HG02571 (cell line): ENCODE measurements around the gene SYN1.
A peak's percentile ranks its signal among the peaks of the same experiment; 100 is the strongest.
"Not testable (repeated sequence)": the region's sequence is repeated elsewhere in the genome, so short reads cannot be mapped to it uniquely, and the experiment has no call there.

Experiments
- ATAC-seq: cut with Tn5 transposase; IDR thresholded peaks from one replicate; pipeline ENCODE4 v1.9.1; 2021; ENCODE audit warnings: mild to moderate bottlenecking, moderate library complexity; ENCODE audit not compliant: unreplicated experiment

SYN1 gene

DNA sequence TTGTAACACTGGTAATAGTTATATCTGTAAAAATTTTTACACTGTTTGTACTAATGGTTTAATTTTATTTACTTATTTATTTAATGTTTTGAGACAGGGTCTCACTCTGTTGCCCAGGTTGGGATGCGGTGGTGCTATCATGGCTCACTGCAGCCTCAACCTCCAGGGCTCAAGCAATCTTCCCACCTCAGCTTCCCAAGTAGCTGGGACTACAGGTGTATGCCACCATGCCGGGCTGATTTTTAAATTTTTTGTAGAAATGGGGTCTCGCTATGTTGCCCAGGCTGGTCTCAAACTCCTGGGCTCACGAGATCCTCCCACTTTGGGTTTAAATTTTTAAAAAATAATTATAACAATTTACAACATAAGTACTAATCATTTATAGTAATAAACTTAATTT is 16.5 kb downstream of the SYN1 start:
- not testable (repeated sequence) for ATAC-seq

DNA sequence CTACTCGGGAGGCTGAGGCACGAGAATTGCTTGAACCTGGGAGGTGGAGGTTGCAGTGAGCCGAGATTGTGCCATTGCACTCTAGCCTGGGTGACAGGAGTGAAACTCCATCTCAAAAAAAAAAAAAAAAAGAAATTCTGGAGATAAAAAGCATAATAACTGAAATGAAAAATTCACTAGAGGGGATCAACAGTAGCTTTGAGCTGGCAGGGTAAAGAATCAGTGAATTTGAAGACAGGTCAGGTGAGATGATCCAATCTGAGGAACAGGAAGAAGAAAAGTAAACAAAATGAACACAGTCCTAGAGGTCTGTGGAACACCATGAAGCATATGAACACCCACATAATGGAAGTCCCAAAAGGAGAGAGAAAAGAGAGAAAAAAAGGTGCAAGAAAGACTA is 22.4 kb downstream of the SYN1 start:
- no peak for ATAC-seq

DNA sequence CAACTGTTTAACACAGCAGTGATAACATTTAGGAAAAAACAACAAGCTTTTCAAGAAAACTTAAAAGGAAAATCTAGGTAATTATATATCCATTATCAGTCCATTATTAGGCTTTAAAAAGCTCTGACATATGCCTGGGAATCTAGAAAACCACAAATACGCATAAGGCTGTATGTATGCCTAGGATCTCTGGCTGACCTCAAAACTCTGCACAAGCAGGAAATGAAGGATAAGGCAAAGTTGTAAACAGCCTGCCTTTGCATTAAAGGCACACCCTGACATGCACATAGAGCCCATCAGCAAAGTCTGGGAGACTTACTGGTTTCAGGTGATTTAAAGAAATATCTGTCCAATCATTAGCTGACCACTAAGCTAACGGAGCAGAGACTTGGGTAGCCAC is 23.4 kb downstream of the SYN1 start:
- no peak for ATAC-seq

DNA sequence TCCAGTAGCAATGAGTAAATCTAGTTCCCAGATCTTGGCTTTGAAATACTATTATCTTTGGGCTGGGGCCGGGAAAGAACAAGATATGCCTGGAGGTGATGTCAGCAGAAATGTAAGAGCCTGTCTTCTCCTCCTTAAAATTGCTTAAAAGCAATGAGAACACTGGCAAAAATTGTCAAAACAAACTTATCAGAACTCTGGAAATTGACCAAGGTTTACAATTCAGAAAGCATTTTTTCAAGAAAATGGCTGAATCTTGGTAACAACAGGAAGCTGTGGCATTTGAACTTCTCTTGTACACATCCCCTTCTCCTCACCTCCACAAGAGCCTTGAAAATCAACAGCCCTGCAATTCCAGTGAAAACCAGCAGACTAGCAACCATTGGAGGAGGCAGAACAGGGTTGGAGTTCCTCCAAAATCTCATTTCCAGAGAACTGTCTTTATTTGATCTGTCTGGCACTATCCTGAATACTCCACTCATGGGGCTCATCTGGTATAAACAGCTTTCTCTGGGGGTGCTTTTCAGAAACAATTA is 23.9 kb downstream of the SYN1 start:
- no peak for ATAC-seq

DNA sequence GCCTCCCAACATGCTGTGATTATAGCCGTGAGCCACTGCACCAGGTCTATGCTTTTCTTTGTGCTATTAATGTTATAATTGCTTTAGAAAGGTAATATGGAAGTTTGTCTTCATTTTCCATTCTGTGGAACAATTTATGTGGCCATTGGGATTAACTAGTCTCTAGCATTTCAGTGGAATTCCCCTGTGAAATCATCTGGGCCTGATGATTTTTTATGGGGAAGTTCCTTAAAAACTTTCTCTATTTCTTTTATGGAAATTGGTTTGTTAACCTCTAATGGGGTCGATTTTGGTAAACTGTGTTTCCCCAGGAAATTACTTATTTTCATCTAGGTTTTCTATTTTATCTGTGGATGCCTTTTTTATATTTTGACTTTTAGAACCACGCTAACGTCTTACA is 26.1 kb downstream of the SYN1 start:
- ATAC-seq: no peak

DNA sequence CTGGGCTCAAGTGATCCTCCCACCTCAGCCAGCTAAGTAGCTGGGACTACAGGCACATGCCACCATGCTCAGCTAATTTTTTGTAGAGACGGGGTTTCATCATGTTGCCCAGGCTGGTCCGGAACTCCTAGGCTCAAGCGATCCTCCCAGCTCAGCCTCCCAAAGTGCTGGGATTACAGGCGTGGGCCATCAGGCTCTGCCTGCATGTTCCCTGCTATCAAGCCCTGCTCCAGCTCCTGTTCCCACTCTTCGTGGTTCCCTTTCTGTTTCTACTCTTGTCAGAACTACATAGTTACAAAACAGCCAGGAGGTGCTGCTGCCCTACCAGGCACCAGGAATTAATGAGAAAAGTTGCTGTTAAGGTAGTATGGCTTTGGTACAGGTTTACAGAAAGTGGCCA is 28.7 kb downstream of the SYN1 start:
- ATAC-seq: no peak

DNA sequence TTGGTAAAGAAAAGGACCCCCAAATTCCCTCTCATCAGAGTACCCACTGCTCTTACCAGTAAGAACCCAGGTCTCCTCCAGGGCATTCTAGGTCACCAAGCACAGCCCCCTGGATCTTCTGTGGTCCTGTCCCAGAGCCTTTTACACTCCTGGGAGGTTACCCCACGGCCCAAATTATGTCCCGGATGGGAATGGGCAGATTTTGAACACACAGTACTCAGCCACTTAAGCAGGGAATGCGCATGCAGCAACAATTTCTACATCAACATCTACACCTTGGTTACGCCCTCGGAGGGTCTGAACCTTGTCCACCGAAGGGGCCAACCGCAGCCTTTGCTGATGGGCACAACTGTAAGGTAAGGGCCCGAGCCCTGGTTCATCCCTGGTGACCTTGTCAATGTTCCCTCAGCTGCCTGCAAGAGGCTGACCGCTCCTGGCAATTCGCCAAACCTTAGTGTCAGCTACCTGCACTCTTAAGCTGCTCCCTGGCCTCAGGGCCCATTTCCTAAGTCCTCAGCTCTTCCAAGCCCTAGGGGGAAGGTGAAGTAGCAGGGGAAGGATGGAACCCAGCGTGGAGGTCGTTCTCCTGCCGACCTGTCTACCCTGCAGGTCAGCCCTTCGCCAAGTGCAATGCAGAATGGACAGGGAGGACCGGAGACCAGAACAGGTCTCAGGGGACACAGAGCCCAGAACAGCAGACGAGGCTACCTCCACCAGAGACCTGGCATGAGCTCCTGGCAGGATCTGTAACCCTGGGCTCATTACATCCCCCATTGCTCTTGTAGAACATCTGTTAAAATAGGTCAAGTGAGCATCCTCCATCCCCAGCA is 31.5 kb downstream of the SYN1 start:
- no peak for ATAC-seq

DNA sequence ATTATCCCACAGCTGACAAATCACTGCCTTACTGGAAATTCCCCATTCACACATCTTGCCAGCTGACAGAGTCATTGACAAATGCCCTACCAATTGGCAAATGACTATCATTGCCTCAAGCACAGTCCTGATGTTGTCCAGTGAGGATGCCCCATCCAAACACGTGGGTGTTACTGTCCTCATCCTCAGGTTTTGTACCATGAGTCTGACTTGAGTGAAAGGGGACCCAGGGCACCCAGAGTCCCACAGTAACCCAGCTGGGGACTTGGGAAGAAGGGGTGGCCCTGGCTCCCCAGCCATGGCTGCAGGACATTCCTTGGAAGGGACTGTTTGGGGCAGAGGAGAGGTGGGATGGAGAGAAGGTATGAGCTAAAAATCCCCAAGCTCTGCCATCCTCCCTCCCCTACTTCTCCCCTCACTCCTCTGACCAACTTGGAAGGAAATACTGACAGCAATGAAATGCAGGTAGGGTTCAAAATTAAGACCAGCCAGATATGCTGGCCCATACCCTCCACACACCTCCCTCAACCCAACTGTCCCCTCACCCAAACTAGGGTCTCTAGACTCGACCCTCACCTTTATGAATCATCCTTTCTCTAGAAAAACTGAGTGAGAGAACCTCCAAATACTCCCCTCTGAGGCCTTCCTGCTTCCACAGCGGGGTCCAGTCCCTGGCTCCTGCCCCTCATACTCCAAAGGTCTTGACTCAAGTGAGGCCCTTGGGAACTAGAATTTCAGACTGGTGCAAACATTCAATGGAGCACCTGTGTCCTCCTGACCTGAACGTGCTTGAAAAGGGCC is 32.4 kb downstream of the SYN1 start:
- no peak for ATAC-seq

DNA sequence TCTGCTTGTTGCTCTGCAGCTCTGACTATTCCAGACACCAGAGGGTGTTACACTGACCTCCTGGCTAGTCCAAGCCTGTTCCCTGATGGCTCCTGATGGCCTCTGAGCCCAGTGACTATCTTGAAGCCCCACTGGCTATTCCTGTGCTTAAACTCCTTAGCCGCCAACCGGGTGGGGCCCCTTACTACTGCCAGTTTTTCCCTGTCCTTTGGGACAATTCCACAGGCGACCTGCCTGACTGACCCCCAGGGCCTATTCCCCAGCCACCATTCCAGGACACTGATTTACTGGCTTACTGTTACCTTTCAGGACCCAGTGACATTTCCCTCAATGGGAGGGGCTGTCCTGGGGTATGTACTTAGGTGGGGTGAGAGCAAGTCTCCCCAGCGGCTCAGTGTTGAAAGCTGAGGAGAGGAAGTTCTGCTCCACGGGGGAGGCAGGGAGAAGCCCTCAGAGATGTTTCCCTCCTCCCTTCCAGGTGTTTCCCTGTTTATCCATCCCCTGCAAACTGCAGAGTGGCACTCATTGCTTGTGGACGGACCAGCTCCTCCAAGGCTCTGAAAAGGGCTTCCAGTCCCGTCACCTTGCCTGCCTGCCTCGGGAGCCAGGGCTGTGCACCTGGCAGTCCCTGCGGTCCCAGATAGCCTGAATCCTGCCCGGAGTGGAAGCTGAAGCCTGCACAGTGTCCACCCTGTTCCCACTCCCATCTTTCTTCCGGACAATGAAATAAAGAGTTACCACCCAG is 33.4 kb downstream of the SYN1 start:
- ATAC-seq: no peak

DNA sequence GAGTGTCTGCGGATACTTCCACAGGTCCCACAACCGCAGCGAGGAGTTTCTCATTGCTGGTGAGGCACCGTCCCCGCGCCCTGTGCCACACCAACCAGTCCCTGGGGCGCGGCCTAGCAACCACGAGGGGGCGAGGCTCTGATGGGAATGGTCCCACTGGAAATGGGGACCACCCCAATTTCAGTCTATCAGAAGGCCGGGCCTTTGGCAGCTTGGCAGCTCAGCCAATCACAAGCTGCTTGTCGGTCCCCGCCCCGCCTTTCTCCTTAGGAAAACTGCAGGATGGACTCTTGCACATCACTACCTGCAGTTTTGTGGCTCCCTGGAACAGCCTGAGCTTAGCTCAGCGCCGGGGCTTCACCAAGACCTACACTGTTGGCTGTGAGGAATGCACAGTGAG is 34.4 kb downstream of the SYN1 start:
- no peak for ATAC-seq

DNA sequence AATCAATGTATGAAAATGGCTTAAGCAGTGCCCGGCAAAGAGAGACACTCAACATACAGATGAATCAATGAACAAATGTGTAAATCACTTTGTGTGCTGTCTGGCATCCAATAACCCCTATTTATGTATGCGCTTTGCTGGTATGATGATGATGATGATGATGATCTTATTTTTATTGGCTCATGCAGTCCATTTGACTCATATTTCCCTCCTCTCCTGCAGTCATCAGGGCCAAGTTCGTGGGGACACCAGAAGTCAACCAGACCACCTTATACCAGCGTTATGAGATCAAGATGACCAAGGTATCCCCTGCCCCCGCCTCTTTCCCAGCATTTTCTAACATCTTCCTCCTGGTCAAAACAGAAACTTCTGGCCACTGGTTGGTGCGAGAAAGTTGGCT is 34.9 kb downstream of the SYN1 start:
- no peak for ATAC-seq

DNA sequence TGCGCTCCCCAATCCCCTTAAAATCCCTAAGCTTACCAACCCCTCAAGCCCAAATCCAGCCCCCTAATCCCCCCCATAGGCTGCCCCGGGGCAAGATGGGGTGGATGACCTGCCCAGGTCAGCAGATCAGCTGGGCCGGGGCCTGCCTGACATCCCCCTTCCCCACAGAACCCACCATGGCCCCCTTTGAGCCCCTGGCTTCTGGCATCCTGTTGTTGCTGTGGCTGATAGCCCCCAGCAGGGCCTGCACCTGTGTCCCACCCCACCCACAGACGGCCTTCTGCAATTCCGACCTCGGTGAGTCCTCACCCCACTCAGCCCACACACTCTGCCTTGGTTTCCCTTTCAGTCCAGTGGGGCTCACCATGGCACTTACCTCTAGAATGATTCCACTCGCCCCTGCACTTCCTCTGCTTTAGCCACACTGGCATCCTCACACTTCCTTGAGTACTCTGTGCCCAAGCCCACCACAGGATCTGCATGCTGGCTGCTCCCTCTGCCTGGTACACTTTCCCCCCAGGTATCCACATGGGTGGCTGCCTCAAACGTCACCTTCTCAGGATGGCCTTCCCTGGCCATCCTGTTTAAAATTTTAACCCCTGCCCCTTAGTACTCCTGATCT is 36.3 kb downstream of the SYN1 start:
- no peak for ATAC-seq

DNA sequence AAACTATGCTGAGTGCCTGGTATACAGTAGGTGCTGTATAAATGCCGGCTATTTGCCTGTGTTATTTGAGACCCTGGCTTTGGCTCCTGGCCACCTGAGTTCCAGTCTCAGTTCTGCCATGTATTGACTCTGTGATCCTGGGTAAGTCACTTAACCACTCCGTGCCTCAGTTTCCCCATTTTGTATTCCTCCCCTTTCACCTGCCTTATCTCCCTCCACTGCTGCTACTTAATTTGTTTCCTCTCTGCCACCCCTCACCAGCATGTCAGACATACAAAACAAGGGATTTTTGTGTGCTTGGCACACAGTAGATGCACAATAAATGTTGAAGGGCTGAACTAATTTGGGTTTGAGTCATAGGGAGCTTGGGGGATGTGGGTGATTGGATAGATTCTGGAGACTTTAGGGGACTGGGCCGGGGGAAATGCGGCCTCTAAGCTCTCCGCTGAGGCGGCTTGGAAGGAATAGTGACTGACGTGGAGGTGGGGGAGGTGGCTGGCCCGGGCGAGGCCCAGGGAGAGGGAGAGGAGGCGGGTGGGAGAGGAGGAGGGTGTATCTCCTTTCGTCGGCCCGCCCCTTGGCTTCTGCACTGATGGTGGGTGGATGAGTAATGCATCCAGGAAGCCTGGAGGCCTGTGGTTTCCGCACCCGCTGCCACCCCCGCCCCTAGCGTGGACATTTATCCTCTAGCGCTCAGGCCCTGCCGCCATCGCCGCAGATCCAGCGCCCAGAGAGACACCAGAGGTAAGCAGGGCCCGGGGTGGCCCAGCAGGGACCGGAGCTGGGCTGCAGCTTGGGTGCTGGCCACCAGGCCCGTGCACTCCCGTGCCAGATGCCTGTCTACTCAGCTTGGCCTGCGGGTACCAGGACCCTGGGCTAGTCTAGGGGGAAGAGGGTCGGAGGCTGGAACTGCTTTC is 37.7 kb downstream of the SYN1 start, which contains the start of gene TIMP1:
Gene TIMP1, plus strand, starts transcription at position 706 of the 917 bp plus-strand sequence. CDS start 980 bp downstream, outside the sequence.
- peak; percentile 61 for ATAC-seq

DNA sequence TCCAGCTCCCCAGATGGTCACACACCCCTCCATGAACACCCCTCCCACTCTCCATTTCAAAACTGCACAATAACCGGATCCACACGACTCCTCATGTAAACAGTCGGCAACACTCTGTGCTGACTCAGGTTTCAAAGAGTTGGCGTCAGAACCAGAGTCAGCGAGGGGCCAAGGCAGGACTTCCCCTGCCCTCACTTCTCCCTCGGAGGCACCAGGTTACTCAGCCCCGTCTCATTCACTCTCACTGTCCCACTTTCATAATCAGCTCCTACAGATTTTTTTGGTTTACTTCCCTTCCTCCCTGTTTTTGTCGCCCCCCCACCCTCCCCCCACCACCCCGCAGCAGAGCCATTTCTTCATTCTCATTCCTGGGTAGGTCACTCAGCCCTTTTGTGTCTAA is 40.1 kb downstream of the SYN1 start:
- no peak for ATAC-seq

DNA sequence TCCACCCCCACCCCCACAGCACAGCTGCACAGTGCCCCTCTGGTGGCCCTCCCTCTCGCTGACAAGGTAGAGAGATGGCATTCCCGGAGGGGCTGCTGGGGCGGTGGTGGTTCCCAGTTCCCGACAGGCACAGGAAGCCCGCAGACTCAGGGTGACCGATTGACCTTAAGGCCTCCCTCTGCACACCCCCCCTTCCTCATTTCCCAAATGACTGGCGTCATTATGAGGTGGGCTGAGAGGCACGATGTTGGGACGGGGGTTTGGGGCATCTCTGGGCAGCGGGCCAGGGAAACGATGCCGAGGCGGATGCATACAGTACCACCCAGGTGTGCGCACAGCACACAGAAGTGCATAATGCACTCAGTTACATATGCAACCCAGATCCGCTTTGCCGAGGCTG is 41.0 kb downstream of the SYN1 start:
- ATAC-seq: no peak

DNA sequence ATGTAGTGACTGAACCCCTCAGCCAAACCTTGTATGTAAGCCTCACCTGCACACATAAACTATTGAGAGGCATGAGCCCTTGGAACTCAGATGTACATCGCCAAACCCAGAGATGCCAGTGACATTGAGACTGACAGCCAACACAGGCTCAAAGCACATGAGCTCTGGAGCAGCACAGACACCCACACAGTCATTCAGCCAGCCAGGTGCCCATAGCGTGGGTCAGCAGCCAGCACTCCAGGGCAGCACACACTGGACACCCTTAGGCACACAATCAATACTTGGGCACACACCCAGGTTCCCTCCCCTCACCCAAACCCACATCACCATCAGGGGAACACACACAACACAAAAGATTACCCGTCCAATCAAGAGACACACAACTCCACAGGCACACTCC is 41.8 kb downstream of the SYN1 start:
- ATAC-seq: no peak

DNA sequence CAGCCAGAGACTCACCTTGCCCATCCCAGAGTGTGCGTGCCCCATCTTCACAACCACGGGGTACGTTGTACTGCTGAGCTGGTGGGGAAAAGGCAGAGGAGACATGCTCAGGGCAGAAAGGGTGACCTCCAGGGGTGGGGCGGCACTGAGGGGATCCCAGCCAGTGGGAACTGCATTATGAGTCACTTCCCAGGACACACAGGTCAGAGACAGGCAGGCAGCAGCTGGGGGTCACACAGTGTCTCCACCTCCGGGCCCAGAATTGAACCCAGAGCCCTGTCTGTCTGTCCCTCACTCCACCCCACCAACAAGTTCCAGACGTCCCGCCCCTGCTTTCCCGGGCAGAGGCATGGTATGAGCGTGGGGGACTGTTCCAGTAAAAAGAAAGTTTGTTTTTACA is 42.2 kb downstream of the SYN1 start:
- ATAC-seq: no peak

DNA sequence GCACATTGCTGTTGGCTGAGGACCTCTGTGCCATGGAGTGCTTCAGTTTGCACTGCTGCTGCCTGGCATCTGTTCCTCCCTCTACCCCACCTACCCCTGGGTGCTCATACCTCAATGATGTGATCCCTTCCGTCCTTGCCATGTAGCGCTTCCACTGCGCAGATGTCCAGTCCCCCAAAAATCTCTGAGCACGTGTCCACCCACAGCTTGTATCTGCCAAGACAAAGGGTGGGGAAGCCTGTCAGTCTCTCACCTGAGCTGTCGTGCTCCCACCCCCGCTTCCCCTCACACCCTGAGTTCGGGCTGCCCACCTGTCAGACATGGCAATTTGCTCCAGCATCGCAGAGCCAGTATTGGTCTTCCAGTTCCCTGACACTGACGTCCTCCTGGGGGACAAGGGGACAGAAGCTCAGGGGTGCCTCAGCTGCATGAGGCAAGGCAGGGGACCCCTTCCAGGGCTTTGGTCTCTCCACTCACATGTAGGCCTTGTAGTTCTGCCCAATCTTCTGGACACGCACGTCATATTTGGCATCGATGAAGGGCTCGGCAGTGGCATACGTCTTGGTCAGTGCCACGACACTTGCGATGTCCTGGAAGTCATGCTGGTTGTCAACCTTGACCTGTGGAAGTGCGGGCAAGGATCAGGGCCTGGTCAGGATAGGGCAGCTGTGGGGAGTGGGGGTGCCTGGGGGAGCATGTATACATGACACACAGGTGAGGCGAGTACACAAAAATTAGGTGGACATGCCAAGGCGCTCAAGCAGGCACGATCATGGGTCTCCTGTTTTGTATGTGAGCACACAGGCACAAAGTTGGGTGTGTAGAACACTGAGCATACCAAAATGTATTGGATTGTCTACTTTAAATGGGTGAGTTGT is 43.4 kb downstream of the SYN1 start:
- ATAC-seq: no peak
